SH-SY5Y (cell line): ENCODE measurements around the gene PODNL1.

Source experiments
- GATA2 ChIP-seq: IDR thresholded peaks from 2 replicates; pipeline ENCODE4 v1.6.1; 2011; ENCODE audit warnings: mild to moderate bottlenecking, low read depth, low read length
- GATA3 ChIP-seq: IDR thresholded peaks from 2 replicates; pipeline ENCODE4 v1.6.1; 2011; ENCODE audit warnings: low read depth, mild to moderate bottlenecking, low read length, moderate library complexity

DNA sequence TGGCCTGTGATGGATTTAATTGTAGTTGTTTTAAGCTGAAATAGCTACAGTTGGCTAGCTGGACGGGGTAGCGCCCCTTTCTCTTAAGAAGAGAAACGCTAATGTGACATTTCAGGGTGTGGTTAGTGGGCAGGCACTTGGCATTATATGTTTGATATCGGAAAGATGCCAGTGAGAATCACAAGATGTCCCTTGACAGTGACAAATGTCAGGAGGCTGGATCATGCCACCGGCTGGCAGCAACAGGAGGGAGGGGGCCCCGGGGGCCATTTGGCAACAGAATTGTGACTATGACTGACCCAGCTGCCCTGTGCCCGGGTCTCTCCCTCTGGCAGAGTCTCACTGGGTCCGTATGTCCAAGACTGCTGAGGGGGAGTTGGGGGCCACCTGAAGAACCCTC is 18.8 kb upstream of the PODNL1 start:
- TF ChIP-seq GATA2 (no peak), GATA3 (no peak)
